Ovary (tissue), 9 donors: ENCODE data around the gene CPN2. TPM values are rescaled to one million over a fixed set of nuclear protein-coding genes. Genes with fewer than 3 reads are reported as not detected.

ENCODE experiments used
- DNase-seq, 5 donors: peaks; one replicate each; pipeline ENCODE4 v3.0.0-alpha.2; 2019 to 2020
- H3K27ac ChIP-seq, 2 donors: fragments of 200-600 bp; one replicate each; pipeline versions ENCODE4 v1.5.1 to v1.8.0; 2019 to 2022
- H3K27me3 ChIP-seq: fragments of 200-600 bp; one replicate; pipeline ENCODE4 v1.8.0; 2022
- H3K36me3 ChIP-seq: fragments of 200-600 bp; sonication (generic); one replicate; pipeline ENCODE4 v1.5.1; 2019
- H3K4me1 ChIP-seq: one replicate; pipeline ENCODE4 v1.8.1; 2013; ENCODE audit warnings: mild to moderate bottlenecking, moderate library complexity; ENCODE audit not compliant: insufficient read depth
- H3K4me3 ChIP-seq: fragments of 200-600 bp; sonication (generic); one replicate; pipeline ENCODE4 v1.5.1; 2017
- H3K9me3 ChIP-seq, 2 donors: fragments of 200-600 bp in 1 of 2; sonication (generic) in 1 of 2; one replicate each; pipeline versions ENCODE4 v1.5.1 to v1.8.1; 2013 to 2019; ENCODE audit warnings: mild to moderate bottlenecking in 1 of 2, moderate library complexity in 1 of 2
- CTCF ChIP-seq, 3 donors: fragments of 450-650 bp in 2 of 3; fragments of 200-600 bp in 1 of 3; IDR thresholded peaks; one replicate each; pipeline versions ENCODE4 v1.5.1 to v1.8.0; 2016 to 2022; ENCODE audit warnings: antibody characterized with exemption in 3 of 3, mild to moderate bottlenecking in 1 of 3
- EP300 ChIP-seq: sonication (generic); formaldehyde crosslinking; IDR thresholded peaks from one replicate; pipeline ENCODE4 v1.6.1; 2017; ENCODE audit warnings: antibody characterized with exemption
- POLR2A ChIP-seq: fragments of 450-650 bp; IDR thresholded peaks from one replicate; pipeline ENCODE4 v1.6.1; 2017; ENCODE audit warnings: antibody characterized with exemption, mild to moderate bottlenecking, moderate library complexity
- WGBS, 3 donors: extraction: QIAGEN DNeasy Blood & Tissue Kit in 1 of 3; methylation state at CpG; one replicate each; pipeline versions ENCODE4 v1.1.5 to v1.1.7; 2013 to 2017; 5-methylcytosine and 5-hydroxymethylcytosine counted together
- intact Hi-C, 4 donors: fragments of 100-400 bp; cut with DNase I; formaldehyde crosslinking; loops; one replicate each; pipeline versions ENCODE4 v1.11.0 to v1.15.1; 2022 to 2023
- polyA plus RNA-seq, 2 donors: library from polyadenylated mRNA; stranded (reverse); fragments of 200-250 nt in 1 of 2; fragments of 350-450 nt in 1 of 2; fragmentation: Illumina TruSeq in 1 of 2; extraction: RNeasy Lipid Tissue Mini Kit (QIAGEN cat#74804) in 1 of 2; gene quantifications; one replicate each; pipeline ENCODE4 v1.2.3, GENCODE V29; 2013 to 2014
- total RNA-seq, 7 donors: library from RNA; depleted of rRNA in 2 of 7; stranded (reverse); fragments of >200 nt in 2 of 7; fragmentation: NEBNext Ultra II Directional in 3 of 7; extraction: Animal tissue kit (Norgen Biotek cat#: 25700) in 3 of 7; gene quantifications; one replicate each; pipeline versions ENCODE4 v1.1.0 to v1.2.4, GENCODE V29; 2016 to 2023
- donor health status: DM: no; HTN: no; CAD: no; lungs with moderate emphysema.
- donor health status: DM: no; HTN: no; CAD: no.
- donor health status: Bipolar disorder and iron deficiency.
- donor health status: DM: yes; HTN: yes; CAD: no.
- donor health status: DM: no; HTN: no; CAD: no.
- donor health status: DM: yes; HTN: yes; CAD: no.

Gene CPN2
- total and polyA plus RNA-seq, 9 donors, result 0.18 to 1.6 TPM; not detected in 7

- H3K4me3 ChIP-seq, result no peak overlapping the region
- H3K27me3 ChIP-seq, result no peaks in the 10 kb centered on the region
- WGBS, 3 donors, result 85 to 91% (median 88%) methylated on average over 14 of the region's 14 CpGs
- H3K36me3 ChIP-seq, result no peaks in the 10 kb centered on the region
- H3K27ac ChIP-seq, result no peak overlapping the region
- TF ChIP-seq CTCF (IDR thresholded peaks at IDR 0.05) (no peak), POLR2A (no peak), EP300 (no peak)
- no peaks in the 10 kb centered on the region for H3K4me1 ChIP-seq
- DNase-seq, result no peak
- H3K9me3 ChIP-seq, result no peaks in the 10 kb centered on the region
- intact Hi-C loops, result no loop called here
These were observed 32.3 kb upstream of the CPN2 start for GRCh38 chr3:194383276-194383940.

- WGBS, 3 donors, result 78 to 89% (median 87%) methylated on average over 9 of the region's 9 CpGs
- no peaks in the 10 kb centered on the region for H3K4me1 ChIP-seq
- intact Hi-C loops, result no loop called here
- TF ChIP-seq CTCF (IDR thresholded peaks at IDR 0.05) (no peak), EP300 (no peak), POLR2A (no peak)
- no peak overlapping the region for H3K27ac ChIP-seq
- H3K27me3 ChIP-seq, result no peaks in the 10 kb centered on the region
- H3K9me3 ChIP-seq, result no peaks in the 10 kb centered on the region
- H3K36me3 ChIP-seq, result no peaks in the 10 kb centered on the region
- DNase-seq, result no peak
- H3K4me3 ChIP-seq, result no peak overlapping the region
These were observed 31.7 kb upstream of the CPN2 start for GRCh38 chr3:194382892-194383223.

GRCh38 chr3:194382196-194382891, 31.2 kb upstream of the CPN2 start:
- DNase-seq, result peak in 1 of 5 donors; percentile 18
- H3K36me3 ChIP-seq, result no peaks in the 10 kb centered on the region
- intact Hi-C loops, result no loop called here
- H3K27ac ChIP-seq, result no peak overlapping the region
- no peaks in the 10 kb centered on the region for H3K9me3 ChIP-seq
- WGBS, 3 donors, result 82 to 86% (median 82%) methylated on average over 19 to 20 of the region's 20 CpGs
- TF ChIP-seq CTCF (IDR thresholded peaks at IDR 0.05) (no peak), POLR2A (no peak)
- H3K4me3 ChIP-seq, result no peak overlapping the region
- H3K27me3 ChIP-seq, result no peaks in the 10 kb centered on the region
- H3K4me1 ChIP-seq, result no peaks in the 10 kb centered on the region

GRCh38 chr3:194381460-194381875, 30.3 kb upstream of the CPN2 start:
- Histone ChIP-seq H3K9me3 (no peaks in the 10 kb centered on the region), H3K27me3 (no peaks in the 10 kb centered on the region), H3K36me3 (no peaks in the 10 kb centered on the region), H3K4me3 (no peak overlapping the region), H3K4me1 (no peaks in the 10 kb centered on the region), H3K27ac (no peak overlapping the region)
- peak in 1 of 5 donors; percentile 22 for DNase-seq
- intact Hi-C loops, result no loop called here
- WGBS, 3 donors, result 48 to 56% (median 51%) methylated on average over 17 of the region's 17 CpGs
- TF ChIP-seq POLR2A (no peak), CTCF (IDR thresholded peaks at IDR 0.05) (no peak), EP300 (no peak)
